ENCODE measurements around the gene CACNA2D3.

Gene CACNA2D3

DNA sequence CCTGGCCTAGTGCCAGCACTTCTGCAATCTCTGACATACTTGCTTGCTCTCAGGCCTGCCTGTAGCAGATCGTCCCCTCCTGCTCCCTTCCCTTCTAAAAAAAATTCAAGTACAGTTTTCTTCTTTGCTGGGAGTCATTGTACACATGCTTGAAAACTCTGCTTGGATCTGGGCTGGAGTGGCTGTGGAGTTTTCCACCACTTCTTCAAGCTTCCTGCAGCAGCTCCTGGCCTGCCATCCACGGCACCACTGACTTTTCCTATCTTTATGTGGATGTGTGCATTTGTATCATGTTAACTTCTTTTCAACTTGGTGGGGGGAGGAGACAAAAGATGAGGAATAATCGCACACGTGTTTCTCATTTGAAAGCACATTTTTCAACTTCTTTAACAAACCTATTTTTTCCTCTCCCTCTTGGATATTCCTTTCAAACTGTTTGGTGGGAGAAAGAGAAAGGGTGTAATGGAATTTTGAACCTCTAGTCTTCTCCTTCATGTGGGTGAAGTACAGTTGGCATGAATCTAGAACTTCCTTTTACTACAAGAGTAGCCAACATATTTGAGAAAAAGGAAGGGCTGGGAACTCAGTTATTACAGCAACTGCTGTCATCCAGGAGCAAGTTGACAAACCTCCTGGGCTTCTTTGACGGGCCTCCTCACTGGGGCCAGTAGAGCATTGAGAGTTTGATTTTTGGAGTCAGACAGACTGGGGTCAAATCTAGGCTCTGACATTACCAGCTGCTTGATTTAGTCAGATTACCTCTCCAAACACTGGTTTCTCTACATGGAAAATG, 866.7 kb downstream of the CACNA2D3 start:
- DNase-seq, result no peak

DNA sequence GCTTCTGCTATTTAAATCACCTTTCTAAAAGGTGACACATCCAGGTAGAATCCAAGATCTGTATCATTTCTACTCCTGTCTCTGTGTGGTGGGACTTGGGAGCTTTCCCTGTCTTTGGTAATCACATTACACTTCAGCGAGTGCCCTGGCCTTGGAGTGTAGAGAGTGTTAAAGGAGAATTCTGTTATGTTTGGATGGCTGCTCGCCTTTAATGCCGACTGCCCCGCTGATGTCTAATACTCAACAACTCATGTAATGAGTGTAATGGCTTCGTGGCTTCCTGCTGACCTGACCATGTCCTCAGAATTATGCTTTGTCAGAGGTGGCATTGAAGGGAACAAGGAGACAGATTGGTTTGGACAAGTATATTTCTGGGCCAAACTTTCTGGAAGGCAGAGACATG, 871.8 kb downstream of the CACNA2D3 start:
- no peak for DNase-seq

DNA sequence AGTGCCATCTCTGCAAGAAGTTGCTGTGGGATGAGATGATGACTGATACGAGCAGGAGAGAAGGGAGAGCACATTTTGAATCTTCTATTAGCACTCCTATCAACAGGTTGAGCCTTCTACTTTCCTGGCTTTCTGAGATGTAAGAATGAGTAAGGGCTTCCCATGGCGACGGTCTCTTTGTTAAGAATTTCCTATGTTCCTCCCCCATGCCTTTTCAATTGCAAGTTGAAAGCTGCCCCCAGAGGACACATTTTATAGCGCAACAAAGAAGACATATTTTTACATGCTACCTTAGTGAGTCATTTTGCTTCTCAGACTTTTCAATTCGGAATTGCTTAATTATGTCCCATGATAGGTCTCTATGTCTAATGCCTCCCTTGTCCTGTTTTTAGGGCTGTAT, 876.8 kb downstream of the CACNA2D3 start:
- DNase-seq, result peak; percentile 11

DNA sequence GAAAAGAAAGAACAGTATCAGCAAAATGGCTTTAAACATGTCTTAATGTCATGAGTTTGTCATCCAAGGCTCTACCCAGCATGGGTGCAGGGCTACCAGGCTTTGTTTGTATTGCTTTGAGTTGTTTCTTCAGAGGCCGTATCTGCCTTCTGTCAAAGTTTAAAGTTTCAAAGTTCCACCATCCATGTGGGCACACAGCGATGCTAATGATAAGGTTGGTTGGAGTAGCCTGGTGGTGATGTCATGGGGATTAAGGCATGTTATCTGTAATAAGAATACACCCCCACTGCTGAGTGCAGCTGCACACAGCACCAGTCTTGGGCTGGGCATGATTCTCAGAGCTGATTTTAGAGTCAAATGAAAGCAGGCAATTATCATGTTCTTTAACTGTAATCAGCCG, 877.5 kb downstream of the CACNA2D3 start:
- DNase-seq, result no peak

DNA sequence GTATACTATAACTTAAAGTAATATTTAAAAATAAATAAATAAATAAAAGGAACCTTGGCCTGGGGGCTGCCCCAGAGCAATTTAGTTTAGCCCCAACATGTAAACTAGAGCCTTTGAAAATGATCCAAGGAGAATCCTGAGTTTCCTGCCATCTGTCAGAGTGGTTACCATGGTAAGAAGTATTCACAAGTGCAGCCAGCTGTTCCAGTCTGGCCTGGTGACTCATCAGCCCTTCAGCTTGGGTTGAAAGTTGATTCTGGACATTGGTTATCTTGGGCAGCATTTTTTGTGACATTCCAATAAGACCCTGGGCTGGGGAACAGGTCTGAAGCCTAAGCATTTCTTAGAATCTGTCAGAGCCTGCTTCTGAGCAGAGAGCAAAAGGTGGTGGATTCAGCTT, 878.2 kb downstream of the CACNA2D3 start:
- no peak for DNase-seq

DNA sequence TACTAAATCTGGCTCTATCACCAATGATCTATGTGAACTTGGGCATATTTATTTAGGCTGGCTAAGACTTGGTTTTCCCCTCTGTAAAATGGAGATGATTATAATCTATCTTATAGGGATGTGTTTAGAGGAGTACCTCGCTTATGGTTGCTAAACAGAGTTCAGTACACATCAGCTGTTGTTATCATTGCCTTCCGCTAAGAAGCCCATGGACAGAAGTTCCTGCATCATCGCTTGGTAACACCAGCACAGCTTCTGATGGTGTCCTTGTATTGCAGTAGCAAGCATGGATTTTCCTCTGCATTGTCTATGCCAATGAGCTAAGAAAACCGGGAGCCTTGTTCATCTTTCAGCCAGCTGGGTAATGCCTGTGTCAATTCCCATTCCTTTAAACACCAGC, 878.6 kb downstream of the CACNA2D3 start:
- DNase-seq, result no peak

DNA sequence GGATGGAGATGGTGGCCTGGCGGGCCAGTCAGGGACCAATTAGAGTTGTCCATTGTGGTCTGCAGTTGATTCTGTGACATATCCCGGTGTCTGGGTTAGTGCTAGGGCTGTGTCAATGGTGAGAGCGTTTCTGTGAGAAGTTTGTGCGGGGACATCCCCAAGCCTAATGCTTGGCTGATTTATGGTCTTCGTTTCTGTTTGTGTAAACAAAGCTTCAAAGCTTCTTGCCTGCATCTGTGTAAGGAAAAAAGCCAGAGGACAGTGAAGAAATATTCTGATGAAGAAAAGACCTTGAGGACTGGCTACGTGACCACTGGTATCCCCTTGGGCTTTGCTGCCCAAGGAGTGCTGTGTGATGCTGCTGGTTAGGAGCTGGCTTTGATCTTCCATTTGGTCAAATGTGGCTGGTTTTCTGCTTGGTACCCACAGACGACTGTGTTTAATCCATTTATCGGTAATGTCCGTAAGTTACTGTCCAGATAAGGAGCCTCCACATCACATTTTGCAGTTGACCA, 880.1 kb downstream of the CACNA2D3 start:
- DNase-seq, result no peak

DNA sequence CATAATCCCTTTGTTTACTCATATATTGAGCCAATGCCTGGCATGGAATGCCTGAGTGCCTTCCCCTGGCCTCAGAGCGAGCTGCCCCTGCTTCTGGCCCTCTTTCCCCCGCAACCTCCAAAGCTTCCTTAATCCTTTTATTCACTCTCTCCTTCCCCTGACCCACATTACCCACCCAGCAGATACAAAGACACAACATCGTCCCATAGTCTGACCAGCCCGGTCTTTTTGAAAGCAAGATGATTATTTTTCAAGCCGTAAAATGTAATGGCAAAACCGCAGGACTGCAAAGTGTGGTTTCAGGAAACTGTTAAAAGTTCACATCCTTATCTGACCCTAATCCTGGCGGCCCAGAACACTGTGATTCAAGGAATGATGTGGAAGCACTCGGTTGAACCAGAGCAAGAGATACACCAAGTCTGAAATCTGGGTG, 883.9 kb downstream of the CACNA2D3 start:
- no peak for DNase-seq

DNA sequence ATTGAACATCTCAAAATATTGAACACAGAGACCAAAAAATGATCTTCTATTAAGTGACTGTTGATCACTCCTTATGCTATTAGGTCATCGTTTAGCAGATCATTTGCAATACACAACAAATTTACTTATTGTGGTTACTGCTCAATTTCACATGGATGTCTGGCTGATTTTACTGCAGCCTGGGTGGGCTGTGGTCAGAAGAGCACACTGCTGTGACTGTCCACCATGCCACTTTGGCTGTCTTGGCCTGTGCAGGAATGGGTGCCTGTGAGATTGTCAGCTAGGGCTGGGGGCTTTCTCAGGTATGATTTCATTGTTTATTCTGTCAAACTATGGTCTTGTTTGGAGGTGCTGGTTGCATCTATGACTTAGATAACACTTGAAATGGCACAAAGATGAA, 885.6 kb downstream of the CACNA2D3 start:
- DNase-seq, result no peak

DNA sequence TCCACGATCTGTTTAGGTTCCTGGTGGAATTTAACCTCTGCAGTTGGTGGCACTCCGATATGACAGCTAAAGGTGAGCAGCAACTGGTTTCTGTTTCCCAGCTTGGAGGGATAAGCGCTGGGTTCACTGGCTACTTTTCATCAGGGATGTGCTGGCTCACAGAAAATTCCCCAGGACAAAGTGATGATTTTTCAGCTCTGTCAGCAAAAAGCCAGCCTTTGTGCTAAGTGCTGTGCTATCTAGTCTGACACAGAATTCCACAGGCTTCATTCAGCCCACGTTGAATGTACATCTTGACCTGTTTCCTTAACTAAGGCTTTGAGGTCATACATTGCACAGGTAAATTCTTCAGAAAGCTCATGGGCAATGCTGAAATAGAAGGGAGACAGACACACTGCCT, 887.0 kb downstream of the CACNA2D3 start:
- DNase-seq, result no peak

DNA sequence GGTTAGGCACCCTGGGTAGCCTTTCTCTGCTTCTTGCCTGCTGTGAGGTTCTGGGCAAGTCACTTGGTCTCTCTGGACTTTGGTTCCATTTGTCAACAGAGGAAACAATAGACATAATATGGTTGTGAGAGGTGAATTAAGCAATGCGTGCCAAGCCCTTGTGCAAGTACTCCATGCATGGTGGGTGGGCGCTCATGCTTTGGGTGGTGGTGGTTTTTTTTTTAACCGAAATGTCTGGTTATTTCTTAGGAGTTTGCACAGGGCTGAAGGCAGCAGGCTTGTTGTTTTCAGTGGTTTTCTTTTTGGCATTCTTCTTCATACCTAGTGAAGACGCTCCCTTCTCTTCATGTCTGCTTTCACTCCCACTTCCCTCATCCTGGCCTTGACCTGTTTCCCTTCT, 889.7 kb downstream of the CACNA2D3 start:
- no peak for DNase-seq

DNA sequence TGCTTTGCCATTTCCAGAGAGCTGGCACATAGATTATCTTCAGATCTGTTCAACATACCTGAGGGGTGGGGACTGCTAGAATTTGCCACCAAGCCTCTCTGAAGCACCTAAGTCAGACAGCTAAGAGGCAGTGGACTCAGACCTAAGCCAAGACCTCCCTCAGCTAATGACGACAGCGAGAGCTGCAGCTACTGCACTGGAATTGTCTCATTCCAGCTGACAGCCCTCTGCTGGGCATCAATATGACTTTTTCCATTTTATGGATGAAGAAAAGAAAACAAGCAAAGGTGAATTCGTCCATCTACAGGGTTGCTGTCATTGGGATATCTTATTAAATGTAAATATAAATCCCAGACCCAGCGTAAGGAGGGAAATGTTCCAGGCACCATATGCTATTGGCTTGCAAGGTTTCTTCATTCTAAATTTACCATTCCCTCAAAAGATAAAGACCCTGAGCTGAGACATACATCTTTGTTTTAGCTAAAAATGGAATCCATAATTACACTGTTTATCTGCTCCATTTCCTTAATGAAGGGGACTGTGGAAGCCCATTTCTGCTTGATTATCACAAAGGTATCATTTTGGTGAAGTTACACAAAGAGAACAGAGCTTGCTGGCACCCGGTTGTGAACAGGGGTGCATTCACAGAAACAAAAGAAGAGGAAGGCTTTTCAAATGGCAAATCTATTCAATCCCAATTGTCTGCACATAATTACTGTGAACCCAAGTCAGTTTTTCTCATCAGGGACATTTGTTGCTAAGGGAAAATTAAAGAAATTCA, 891.0 kb downstream of the CACNA2D3 start:
- DNase-seq, result no peak

DNA sequence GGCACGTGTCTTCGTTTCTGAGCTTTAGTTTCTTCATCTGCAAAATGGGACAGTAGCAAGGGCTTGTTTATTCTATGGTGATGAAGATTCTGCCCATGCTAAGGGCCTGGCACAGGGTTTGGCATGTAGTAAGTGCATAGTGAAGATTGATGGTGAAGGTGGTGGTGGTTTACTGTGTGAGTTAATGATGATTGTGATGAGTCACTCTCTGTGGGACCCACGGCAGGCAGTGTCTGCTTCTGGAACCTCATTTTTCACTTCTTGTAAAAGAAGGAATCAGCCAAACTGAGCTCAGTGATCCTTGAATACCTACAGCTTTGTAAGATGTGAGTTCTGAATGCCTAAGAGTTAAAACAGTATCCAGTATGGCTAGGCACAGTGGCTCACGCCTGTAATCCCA, 891.7 kb downstream of the CACNA2D3 start:
- DNase-seq, result no peak

DNA sequence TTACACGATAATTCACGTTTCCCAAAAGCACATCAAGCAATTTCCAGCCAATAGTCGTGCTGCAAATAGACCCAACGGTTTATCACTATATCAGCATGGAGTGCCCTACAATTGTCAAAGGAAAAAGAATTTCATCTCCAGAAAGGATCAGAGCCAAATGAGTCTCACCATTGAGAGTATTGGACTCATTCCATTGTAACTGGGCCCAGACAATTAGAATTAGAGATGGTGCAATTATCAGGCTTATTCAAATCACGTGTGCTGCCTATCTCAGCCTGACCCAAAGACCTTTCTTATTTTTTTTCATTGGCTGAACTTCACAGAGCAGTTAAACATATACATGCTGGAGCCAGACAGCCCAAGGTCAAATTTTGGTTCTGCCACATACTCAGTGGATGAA, 892.6 kb downstream of the CACNA2D3 start:
- no peak for DNase-seq

DNA sequence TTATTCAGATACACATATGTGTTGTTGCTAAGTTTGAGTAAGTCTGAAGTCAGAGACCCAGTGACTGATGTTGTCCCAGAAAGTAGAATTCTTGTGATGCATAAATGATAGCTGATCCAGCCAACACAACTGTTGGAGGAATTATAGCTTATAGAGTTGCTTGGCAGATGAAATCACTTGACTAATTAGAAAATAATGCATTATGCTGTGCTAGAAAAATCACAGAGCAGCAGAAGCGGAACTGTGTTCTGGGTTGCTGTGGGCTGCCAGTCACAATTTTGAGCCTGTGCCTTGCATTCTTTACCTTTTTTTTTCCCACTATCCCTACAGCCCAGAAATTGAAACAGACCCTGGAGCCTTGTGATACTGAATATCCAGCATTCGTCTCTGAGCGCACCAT, 895.5 kb downstream of the CACNA2D3 start:
- DNase-seq, result no peak

DNA sequence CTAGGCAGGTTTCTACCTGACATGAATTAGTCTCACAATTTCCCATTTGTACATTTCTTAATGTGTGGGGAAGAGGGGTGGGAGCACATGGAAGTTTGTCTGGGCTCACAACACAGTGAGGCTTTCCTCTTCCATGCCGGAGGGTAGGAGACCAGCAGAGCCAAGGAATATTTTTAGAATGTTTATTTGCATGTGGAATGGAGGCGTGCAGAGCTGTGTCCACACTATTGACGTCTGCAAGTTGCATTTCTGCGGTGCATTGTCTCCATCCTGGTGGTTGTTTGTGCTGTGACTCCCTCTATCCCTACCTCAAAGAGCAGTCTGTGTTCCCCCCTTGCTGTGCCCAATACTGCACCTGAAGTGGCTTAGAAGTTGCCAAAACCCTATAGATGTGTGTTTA, 908.6 kb downstream of the CACNA2D3 start:
- DNase-seq, result no peak

DNA sequence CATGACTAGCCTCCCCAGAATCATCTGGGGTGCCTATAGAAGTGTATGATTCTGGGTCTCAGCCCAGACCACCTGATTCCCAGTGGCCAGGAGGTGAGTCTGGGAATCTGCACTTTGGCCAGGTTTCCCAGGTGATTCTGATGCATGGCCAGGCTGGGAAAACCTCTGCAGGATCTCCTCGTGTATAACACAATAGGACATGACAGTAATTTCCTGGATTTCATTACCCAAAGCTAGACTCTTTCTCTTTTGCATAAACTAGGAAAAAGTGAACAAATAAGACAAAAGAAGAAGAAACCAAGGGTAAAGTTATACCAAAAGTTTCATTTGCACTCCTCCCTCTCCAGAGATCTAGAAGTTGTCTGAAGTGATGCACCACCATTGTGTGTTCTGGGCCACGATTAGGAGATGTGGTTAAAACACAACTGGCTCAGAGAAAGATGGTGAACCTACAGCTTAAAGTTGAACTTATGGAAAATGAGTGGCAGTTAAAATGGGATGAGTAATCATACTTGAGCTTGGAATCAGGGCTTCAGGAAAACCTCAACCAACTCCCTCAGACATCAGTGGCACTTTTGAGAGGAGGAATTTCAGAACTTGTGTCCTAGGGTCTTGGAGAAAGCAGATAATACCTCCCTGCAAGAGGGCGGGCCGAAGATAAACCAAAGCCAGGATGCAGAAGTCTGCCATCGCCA, 914.7 kb downstream of the CACNA2D3 start:
- no peak for DNase-seq

DNA sequence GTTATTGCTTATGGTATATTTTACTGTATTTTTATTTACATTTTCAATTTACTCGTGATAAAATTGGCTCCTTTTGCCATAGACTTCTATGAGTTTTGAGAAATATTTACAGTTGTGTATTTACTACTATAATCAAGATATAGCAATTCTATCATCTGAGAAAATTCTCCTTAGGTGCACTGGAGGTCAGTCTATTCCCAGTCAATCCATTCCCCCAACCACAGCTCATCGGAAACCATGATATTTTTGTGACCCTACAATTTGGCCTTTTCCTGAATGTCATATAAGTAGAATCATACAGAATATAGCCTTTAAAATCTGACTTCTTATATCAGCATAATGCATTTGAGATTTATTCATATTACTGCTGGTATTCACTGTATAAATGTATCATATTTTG, 920.2 kb downstream of the CACNA2D3 start:
- DNase-seq, result no peak

DNA sequence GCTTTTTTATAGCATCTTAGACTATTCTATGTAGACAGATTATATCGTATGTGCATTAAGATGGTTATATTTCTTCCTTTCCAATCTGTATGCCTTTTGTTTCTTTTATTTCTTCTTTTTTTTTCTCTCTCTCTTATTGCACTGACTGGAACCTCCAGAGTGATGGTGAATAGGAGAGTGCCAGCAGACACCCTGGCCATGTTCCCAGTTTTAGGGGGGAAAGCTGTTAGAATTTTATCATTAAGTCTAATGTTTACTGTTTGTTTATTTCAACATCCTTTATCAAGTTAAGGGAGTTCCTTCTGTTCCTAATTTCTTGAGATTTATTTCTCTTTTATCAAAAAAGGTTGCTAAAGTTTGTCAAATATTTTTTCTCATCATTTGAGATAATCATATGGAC, 922.1 kb downstream of the CACNA2D3 start:
- no peak for DNase-seq

DNA sequence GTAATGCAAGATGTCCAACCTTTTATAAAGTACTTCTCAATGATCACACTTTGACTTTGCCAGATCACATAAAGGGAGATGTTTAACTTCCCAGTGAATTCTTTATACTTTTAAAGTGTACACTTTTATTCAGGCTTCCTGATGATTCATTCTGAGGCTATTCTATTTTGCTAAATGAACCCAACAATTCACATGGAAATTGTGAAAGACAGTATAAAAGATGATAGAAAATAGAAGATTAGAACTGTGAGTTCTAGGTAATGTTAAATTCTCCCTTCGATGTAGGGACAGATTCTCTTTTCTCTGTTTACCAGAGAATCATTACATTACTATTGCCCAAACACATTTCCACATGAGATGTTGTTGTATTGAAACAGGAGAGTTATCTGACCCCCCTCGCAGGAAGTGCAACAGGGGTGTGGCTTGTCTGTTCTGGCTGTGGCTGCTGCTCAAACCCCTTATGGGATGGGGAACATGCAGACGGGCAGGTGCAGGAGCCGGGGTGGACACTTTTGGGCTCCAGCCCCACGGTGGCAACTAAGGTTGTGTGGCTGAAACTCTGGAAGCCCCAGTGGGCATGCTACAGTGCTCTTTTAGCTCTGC, 936.8 kb downstream of the CACNA2D3 start:
- no peak for DNase-seq

DNA sequence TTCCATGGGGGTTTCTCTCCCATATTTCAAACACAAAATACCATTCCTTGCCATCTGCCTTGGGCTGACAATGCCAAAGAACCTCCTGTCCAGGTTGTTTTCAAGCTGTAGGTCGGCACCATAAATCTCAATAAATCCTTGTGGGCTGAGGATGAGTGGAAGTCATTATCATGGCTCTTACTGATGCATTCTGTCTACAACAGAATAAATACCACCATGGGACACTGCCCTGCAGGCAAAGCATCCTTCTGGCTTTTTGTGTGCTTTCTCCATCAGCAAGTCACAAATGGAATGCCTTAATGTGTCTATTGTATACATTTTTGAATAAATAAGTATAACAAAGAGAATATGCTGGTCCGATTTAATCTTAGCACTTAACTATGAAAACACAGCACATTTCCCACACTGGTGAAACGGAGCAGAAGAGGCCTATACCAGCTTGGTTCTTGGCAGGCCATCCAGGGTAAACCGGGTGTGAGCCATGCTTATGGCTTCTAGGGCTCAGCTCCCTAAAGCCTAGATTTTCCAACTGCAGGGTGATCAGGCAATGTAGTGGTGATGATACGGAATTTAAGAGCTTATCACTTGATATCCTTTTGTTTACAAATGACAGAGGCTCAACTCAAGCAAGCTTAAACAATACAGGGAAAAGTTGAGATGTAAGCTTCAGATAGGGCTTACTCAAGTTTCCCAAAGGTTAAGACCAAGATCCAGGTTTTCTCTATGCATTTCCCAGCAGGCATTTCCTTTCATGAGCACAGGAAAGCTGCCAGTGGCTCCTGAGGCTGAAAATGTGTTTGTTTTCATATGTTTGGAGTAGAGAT, 938.8 kb downstream of the CACNA2D3 start:
- no peak for DNase-seq

DNA sequence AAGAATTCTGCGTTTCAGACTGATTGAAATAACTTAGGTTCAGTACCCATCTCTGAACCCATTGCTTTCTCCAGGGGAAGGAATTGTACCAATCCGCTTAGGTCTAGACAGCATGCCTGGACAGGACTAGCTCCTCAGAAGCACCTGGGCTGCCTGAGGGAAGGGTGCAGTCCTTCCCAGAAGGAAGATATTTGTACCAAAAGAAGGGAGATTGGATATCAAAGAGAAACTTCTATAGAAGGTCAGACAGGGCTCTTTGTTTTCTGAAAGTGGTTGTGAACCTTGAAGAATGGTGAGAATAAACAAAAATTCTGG, 939.3 kb downstream of the CACNA2D3 start:
- DNase-seq, result no peak

Data from RPMI8226 (cell line).